ENCODE data around the gene SLC25A20.
A peak's percentile ranks its signal among the peaks of the same experiment; 100 is the strongest.
"Not testable (repeated sequence)": the region's sequence is repeated elsewhere in the genome, so short reads cannot be mapped to it uniquely, and the experiment has no call there.

The SLC25A20 gene

GRCh38 chr3:48898383-48899234 is at the start of gene SLC25A20:
Gene SLC25A20, minus strand, starts transcription at chr3:48898882. Its CDS starts 88 bp downstream, at chr3:48898794.
- DNase-seq = peak; percentile 89

GRCh38 chr3:48945891-48946549 is 47.3 kb upstream of the SLC25A20 start:
- DNase-seq = no peak

GRCh38 chr3:48945432-48945831 is 46.8 kb upstream of the SLC25A20 start:
- no peak for DNase-seq

GRCh38 chr3:48938689-48939088 is 40.0 kb upstream of the SLC25A20 start:
- DNase-seq = no peak

- no peak for DNase-seq
These were observed 39.5 kb upstream of the SLC25A20 start for GRCh38 chr3:48938156-48938555.

GRCh38 chr3:48935530-48935929 is 36.8 kb upstream of the SLC25A20 start:
- no peak for DNase-seq

GRCh38 chr3:48934333-48934991 is 35.8 kb upstream of the SLC25A20 start:
- no peak for DNase-seq

- no peak for DNase-seq
These were observed 33.4 kb upstream of the SLC25A20 start for GRCh38 chr3:48931944-48932580.

GRCh38 chr3:48930590-48930989 is 31.9 kb upstream of the SLC25A20 start:
- no peak for DNase-seq

- DNase-seq = no peak
These were observed 30.8 kb upstream of the SLC25A20 start for GRCh38 chr3:48929358-48930035.

GRCh38 chr3:48928679-48929078 is 30.0 kb upstream of the SLC25A20 start:
- no peak for DNase-seq

GRCh38 chr3:48927928-48928327 is 29.2 kb upstream of the SLC25A20 start:
- DNase-seq = no peak

- no peak for DNase-seq
These were observed 28.0 kb upstream of the SLC25A20 start for GRCh38 chr3:48926425-48927392.

- DNase-seq = peak; percentile 37
These were observed 20.8 kb upstream of the SLC25A20 start for GRCh38 chr3:48919215-48920138.

- DNase-seq = peak; percentile 84
These were observed 19.9 kb upstream of the SLC25A20 start, which contains the start of gene ARIH2 for GRCh38 chr3:48918388-48919214. Gene ARIH2, plus strand, starts transcription at chr3:48918842. Its CDS starts 8,717 bp downstream, at chr3:48927559.

GRCh38 chr3:48915296-48915695 is 16.6 kb upstream of the SLC25A20 start:
- no peak for DNase-seq

- DNase-seq = not testable (repeated sequence)
These were observed 8.3 kb upstream of the SLC25A20 start for GRCh38 chr3:48907026-48907425.

GRCh38 chr3:48899273-48899672 is 591 bp upstream of the SLC25A20 start:
- DNase-seq = no peak

All from stimulated activated CD4-positive, alpha-beta T cell treated with anti-CD3 and anti-CD28 coated beads, Interleukin-12 subunit alpha, Interleukin-12 subunit beta, amount 100 ng/mL, for 4 hours (primary cell).